ENCODE measurements around the gene JAM2.
"Not testable (repeated sequence)": the region's sequence is repeated elsewhere in the genome, so short reads cannot be mapped to it uniquely, and the experiment has no call there.

JAM2 gene

DNA sequence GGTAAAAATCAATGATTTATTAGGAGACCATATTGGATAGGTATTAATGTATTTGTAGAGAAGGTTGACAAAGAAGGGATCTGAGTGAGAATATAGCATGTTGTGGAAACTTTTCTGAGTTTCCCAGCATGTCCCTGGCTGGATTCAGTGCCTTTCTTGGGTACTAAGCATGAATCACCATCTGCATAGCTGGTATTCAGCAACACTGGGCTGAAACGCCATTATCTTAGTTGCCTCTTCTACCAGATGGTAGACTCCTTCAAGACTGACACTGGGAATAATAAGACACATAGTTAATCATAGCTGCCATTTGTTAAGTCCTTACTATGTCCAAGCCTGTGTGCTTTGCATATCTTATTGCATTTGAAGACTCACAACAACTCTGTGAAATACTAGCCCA lies 50.2 kb downstream of the JAM2 start:
- H2AK5ac ChIP-seq (ENCODE audit: low read length): no peak overlapping the region
- H2BK120ac ChIP-seq (ENCODE audit: insufficient read depth, low read length, poor library complexity): no peak overlapping the region
- H3K14ac ChIP-seq (ENCODE audit: low read length): no peak overlapping the region
- no peak overlapping the region for H3K4me2 ChIP-seq (ENCODE audit: low read length)
- no peaks in the 10 kb centered on the region for H3K27me3 ChIP-seq (ENCODE audit: insufficient read depth, low read length)
- H3K4me3 ChIP-seq (ENCODE audit: low read depth, low read length): no peak overlapping the region
- no peak overlapping the region for H4K8ac ChIP-seq (ENCODE audit: low read depth, low read length)
- peak; percentile 36 to 65 for DNase-seq
- H4K12ac ChIP-seq (ENCODE audit: low read depth, low read length): no peak overlapping the region
- H2AFZ ChIP-seq (ENCODE audit: insufficient read depth, low read length, poor library complexity): no peak overlapping the region
- WGBS (ENCODE audit: extremely low coverage, insufficient coverage, insufficient read length): no CpG with 5 or more reads among the region's 1 CpG
- no peaks in the 10 kb centered on the region for H3K79me1 ChIP-seq (ENCODE audit: low read length)
- no peaks in the 10 kb centered on the region for H3K36me3 ChIP-seq (ENCODE audit: control insufficient read depth in 1 of 2, insufficient read depth in 2 of 2, low read length in 2 of 2)
- H4K91ac ChIP-seq (ENCODE audit: low read depth, low read length): no peak overlapping the region
- H3K27ac ChIP-seq (ENCODE audit: low read depth, low read length): no peak overlapping the region
- no peaks in the 10 kb centered on the region for H3K4me1 ChIP-seq (ENCODE audit: control insufficient read depth in 1 of 2, insufficient read depth in 2 of 2, low read length in 2 of 2)
- no peak overlapping the region for H3K23ac ChIP-seq (ENCODE audit: low read length)
- no peak overlapping the region for H3K9ac ChIP-seq (ENCODE audit: low read length)
- no peak overlapping the region for H3K18ac ChIP-seq (ENCODE audit: low read length)
- no peaks in the 10 kb centered on the region for H3K79me2 ChIP-seq (ENCODE audit: control insufficient read depth, insufficient read depth, low read length, poor library complexity)
- no peaks in the 10 kb centered on the region for H3K9me3 ChIP-seq (ENCODE audit: insufficient read depth, low read depth, low read length)
- no peak overlapping the region for H2BK12ac ChIP-seq (ENCODE audit: low read length)
- no peak overlapping the region for H3K4ac ChIP-seq (ENCODE audit: low read depth, low read length)
- H2BK5ac ChIP-seq (ENCODE audit: low read depth, low read length, poor library complexity): no peak overlapping the region

DNA sequence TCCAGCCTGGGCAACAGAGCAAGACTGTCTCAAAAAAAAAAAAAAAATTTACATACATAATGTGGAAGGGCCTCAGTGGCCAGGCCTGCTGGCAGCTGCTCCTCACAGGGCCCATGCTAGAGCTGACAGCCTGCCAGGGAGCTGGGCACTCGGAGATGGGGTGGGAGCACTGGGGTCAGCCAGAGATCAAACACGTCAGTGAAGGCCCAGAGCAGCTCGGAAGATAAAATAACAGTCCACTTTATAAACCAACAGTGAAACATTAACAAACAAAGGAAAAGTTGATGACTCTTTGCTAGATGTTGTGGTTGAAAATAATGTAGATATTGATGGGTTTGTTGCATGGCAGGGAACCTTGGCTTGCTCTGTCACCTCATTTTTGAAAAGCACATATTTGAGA lies 52.9 kb downstream of the JAM2 start:
- H3K79me2 ChIP-seq (ENCODE audit: control insufficient read depth, insufficient read depth, low read length, poor library complexity): no peaks in the 10 kb centered on the region

DNA sequence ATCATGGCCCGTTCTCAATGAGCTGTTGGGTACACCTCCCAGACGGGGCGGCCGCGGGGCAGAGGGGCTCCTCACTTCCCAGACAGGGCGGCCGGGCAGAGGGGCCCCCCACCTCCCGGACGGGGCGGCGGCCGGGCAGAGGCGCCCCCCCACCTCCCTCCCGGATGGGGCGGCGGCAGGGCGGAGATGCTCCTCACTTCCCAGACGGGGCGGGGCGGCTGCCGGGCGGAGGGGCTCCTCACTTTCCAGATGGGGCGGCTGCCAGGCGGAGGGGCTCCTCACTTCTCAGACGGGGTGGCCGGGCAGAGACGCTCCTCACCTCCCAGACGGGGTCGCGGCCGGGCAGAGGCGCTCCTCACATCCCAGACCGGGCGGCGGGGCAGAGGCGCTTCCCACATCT lies 56.4 kb downstream of the JAM2 start:
- not testable (repeated sequence) for H3K79me2 ChIP-seq (ENCODE audit: control insufficient read depth, insufficient read depth, low read length, poor library complexity); H4K12ac ChIP-seq (ENCODE audit: low read depth, low read length); H3K27ac ChIP-seq (ENCODE audit: low read depth, low read length); H3K4me3 ChIP-seq (ENCODE audit: low read depth, low read length); H3K27me3 ChIP-seq (ENCODE audit: insufficient read depth, low read length); H3K14ac ChIP-seq (ENCODE audit: low read length); H2AFZ ChIP-seq (ENCODE audit: insufficient read depth, low read length, poor library complexity); H4K91ac ChIP-seq (ENCODE audit: low read depth, low read length); H4K8ac ChIP-seq (ENCODE audit: low read depth, low read length); H3K18ac ChIP-seq (ENCODE audit: low read length); H3K36me3 ChIP-seq (ENCODE audit: control insufficient read depth in 1 of 2, insufficient read depth in 2 of 2, low read length in 2 of 2); H3K9ac ChIP-seq (ENCODE audit: low read length); H3K4me1 ChIP-seq (ENCODE audit: control insufficient read depth in 1 of 2, insufficient read depth in 2 of 2, low read length in 2 of 2); H3K4me2 ChIP-seq (ENCODE audit: low read length); H2BK5ac ChIP-seq (ENCODE audit: low read depth, low read length, poor library complexity); H3K4ac ChIP-seq (ENCODE audit: low read depth, low read length); H3K79me1 ChIP-seq (ENCODE audit: low read length); H3K23ac ChIP-seq (ENCODE audit: low read length); H2BK120ac ChIP-seq (ENCODE audit: insufficient read depth, low read length, poor library complexity); H2BK12ac ChIP-seq (ENCODE audit: low read length); H3K9me3 ChIP-seq (ENCODE audit: insufficient read depth, low read depth, low read length); DNase-seq; H2AK5ac ChIP-seq (ENCODE audit: low read length)
- WGBS (ENCODE audit: extremely low coverage, insufficient coverage, insufficient read length): no CpG with 5 or more reads among the region's 36 CpGs

More for the DNA sequence above, 52.9 kb downstream of the JAM2 start:
- DNase-seq: no peak
- Histone ChIP-seq H3K9me3 (ENCODE audit: insufficient read depth, low read depth, low read length) (no peaks in the 10 kb centered on the region), H3K4me1 (ENCODE audit: control insufficient read depth in 1 of 2, insufficient read depth in 2 of 2, low read length in 2 of 2) (no peaks in the 10 kb centered on the region), H3K27me3 (ENCODE audit: insufficient read depth, low read length) (no peaks in the 10 kb centered on the region), H2BK12ac (ENCODE audit: low read length) (no peak overlapping the region), H3K4ac (ENCODE audit: low read depth, low read length) (no peak overlapping the region), H2BK5ac (ENCODE audit: low read depth, low read length, poor library complexity) (no peak overlapping the region), H3K4me2 (ENCODE audit: low read length) (no peak overlapping the region), H3K27ac (ENCODE audit: low read depth, low read length) (no peak overlapping the region), H3K4me3 (ENCODE audit: low read depth, low read length) (no peak overlapping the region), H4K91ac (ENCODE audit: low read depth, low read length) (no peak overlapping the region), H3K14ac (ENCODE audit: low read length) (no peak overlapping the region), H3K79me1 (ENCODE audit: low read length) (no peaks in the 10 kb centered on the region), H2BK120ac (ENCODE audit: insufficient read depth, low read length, poor library complexity) (no peak overlapping the region), H3K36me3 (ENCODE audit: control insufficient read depth in 1 of 2, insufficient read depth in 2 of 2, low read length in 2 of 2) (no peaks in the 10 kb centered on the region), H3K18ac (ENCODE audit: low read length) (no peak overlapping the region), H2AFZ (ENCODE audit: insufficient read depth, low read length, poor library complexity) (no peak overlapping the region), H3K9ac (ENCODE audit: low read length) (no peak overlapping the region), H3K23ac (ENCODE audit: low read length) (no peak overlapping the region), H2AK5ac (ENCODE audit: low read length) (no peak overlapping the region), H4K12ac (ENCODE audit: low read depth, low read length) (no peak overlapping the region), H4K8ac (ENCODE audit: low read depth, low read length) (no peak overlapping the region)
- no CpG with 5 or more reads among the region's 3 CpGs for WGBS (ENCODE audit: extremely low coverage, insufficient coverage, insufficient read length)

DNA sequence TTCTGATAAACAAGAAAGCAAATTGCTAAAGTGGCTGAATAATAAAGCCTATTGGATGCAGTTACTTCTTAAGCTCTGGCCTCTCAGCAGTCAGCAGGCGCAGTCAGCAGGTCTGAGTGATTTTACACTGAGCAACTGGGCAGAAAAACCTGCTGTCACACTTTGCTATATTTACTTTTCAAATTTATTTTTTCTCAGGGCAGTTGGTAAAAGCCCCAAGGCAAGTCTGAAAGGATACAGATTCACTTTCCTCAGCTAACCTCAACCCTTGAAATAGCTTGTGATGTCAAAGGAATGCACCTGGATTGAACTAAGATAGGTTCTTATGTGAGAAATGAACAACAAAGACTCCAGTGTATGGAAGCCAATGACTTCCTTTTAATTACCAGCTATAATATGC lies 61.7 kb downstream of the JAM2 start:
- Histone ChIP-seq H3K4me3 (ENCODE audit: low read depth, low read length) (no peak overlapping the region), H2BK120ac (ENCODE audit: insufficient read depth, low read length, poor library complexity) (no peak overlapping the region), H2BK5ac (ENCODE audit: low read depth, low read length, poor library complexity) (no peak overlapping the region), H3K4me2 (ENCODE audit: low read length) (no peak overlapping the region), H3K4ac (ENCODE audit: low read depth, low read length) (no peak overlapping the region), H3K9me3 (ENCODE audit: insufficient read depth, low read depth, low read length) (no peaks in the 10 kb centered on the region), H3K27me3 (ENCODE audit: insufficient read depth, low read length) (no peaks in the 10 kb centered on the region), H4K12ac (ENCODE audit: low read depth, low read length) (no peak overlapping the region), H3K79me2 (ENCODE audit: control insufficient read depth, insufficient read depth, low read length, poor library complexity) (no peaks in the 10 kb centered on the region), H3K36me3 (ENCODE audit: control insufficient read depth in 1 of 2, insufficient read depth in 2 of 2, low read length in 2 of 2) (no peaks in the 10 kb centered on the region), H3K23ac (ENCODE audit: low read length) (no peak overlapping the region), H2AK5ac (ENCODE audit: low read length) (no peak overlapping the region), H2AFZ (ENCODE audit: insufficient read depth, low read length, poor library complexity) (no peak overlapping the region), H4K91ac (ENCODE audit: low read depth, low read length) (no peak overlapping the region), H3K14ac (ENCODE audit: low read length) (no peak overlapping the region), H4K8ac (ENCODE audit: low read depth, low read length) (no peak overlapping the region), H3K27ac (ENCODE audit: low read depth, low read length) (no peak overlapping the region), H3K4me1 (ENCODE audit: control insufficient read depth in 1 of 2, insufficient read depth in 2 of 2, low read length in 2 of 2) (no peaks in the 10 kb centered on the region), H3K79me1 (ENCODE audit: low read length) (no peaks in the 10 kb centered on the region), H2BK12ac (ENCODE audit: low read length) (no peak overlapping the region), H3K9ac (ENCODE audit: low read length) (no peak overlapping the region), H3K18ac (ENCODE audit: low read length) (no peak overlapping the region)
- no CpG with 5 or more reads among the region's 1 CpG for WGBS (ENCODE audit: extremely low coverage, insufficient coverage, insufficient read length)
- DNase-seq: peak; percentile 59 to 62

Measured in trophoblast cell (in vitro differentiated cells and primary cell).